SK-N-SH (cell line): ENCODE measurements around the gene TRIM15.

ENCODE experiments used
- CTCF ChIP-seq: fragments of 200-600 bp; sonication (generic); IDR thresholded peaks from 2 replicates; pipeline ENCODE4 v1.6.1; 2017; ENCODE audit warnings: antibody characterized with exemption, mild to moderate bottlenecking, moderate library complexity
- EP300 ChIP-seq, 2 experiments: IDR thresholded peaks; 2 replicates each; pipeline versions ENCODE4 v1.4.0 to v1.6.1; 2012; ENCODE audit warnings: borderline replicate concordance in 1 of 2, low read depth in 1 of 2, low read length in 1 of 2
- EZH2phosphoT487 ChIP-seq: fragments of 200-600 bp; sonication (generic); IDR thresholded peaks from 2 replicates; pipeline ENCODE4 v1.6.1; 2017; ENCODE audit warnings: low read depth, mixed run types, mild to moderate bottlenecking, antibody characterized with exemption, moderate library complexity, borderline replicate concordance
- FOSL2 ChIP-seq: IDR thresholded peaks from 2 replicates; pipeline ENCODE4 v1.4.0; 2012; ENCODE audit warnings: low read depth, mild to moderate bottlenecking, moderate library complexity, borderline replicate concordance
- FOXJ3 ChIP-seq: sonication (generic); formaldehyde crosslinking; IDR thresholded peaks from 2 replicates; pipeline ENCODE4 v1.5.1; 2020; ENCODE audit warnings: mild to moderate bottlenecking, missing genetic modification reagents
- GABPA ChIP-seq: IDR thresholded peaks from 2 replicates; pipeline ENCODE4 v1.4.0; 2012; ENCODE audit warnings: low read depth, mild to moderate bottlenecking
- JUND ChIP-seq: IDR thresholded peaks from 2 replicates; pipeline ENCODE4 v1.4.0; 2012
- POLR2AphosphoS5 ChIP-seq: IDR thresholded peaks from 2 replicates; pipeline ENCODE4 v1.6.1; 2012; ENCODE audit warnings: low read depth, low read length
- RFX5 ChIP-seq: IDR thresholded peaks from 2 replicates; pipeline ENCODE4 v1.6.1; 2012; ENCODE audit warnings: mild to moderate bottlenecking, improper control_type of control experiment, low read length
- SIN3A ChIP-seq: IDR thresholded peaks from 2 replicates; pipeline ENCODE4 v1.6.1; 2012; ENCODE audit warnings: low read depth, mild to moderate bottlenecking, low read length, moderate library complexity, borderline replicate concordance
- SMC3 ChIP-seq: IDR thresholded peaks from 2 replicates; pipeline ENCODE4 v1.6.1; 2012; ENCODE audit warnings: low read depth, low read length, improper control_type of control experiment
- TEAD4 ChIP-seq: IDR thresholded peaks from 2 replicates; pipeline ENCODE4 v1.4.0; 2012; ENCODE audit warnings: mild to moderate bottlenecking, borderline replicate concordance; ENCODE audit not compliant: insufficient read depth
- TF ChIP-seq, protein P1 (sequence below): fragments of 150-350 bp; IDR thresholded peaks from 2 replicates; pipeline ENCODE4 v1.6.1; 2017; ENCODE audit warnings: antibody characterized with exemption, low read length, low read depth, borderline replicate concordance

DNA sequence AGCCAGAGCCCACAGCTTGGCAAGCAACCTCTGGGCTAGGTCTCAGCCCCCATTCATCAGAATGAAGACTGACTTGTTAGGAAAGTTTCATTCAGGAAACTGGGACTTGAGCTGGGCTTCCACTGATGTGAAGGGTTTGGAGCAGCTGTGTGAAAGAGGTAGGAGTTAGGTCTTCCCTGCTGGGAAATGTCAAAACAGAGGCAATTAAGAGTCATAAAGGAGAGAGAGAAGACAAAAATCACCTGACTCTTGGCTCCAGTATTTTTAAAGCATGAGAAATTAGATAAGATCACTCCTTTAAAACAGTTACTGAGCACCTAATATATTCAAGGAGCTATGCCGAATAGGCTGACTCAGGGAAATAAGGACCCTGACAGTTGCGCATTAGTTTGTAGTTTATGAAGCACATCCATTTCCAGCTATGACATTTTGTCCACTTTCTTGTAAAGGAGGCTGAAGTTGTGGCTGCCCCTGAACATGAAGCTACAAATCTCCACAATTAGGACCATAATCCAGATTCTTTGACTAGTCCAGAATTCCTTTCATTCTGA is 31.3 kb upstream of the TRIM15 start:
- TF ChIP-seq SIN3A (no peak), TEAD4 (no peak), FOXJ3 (CRISPR knock-in tag) (no peak), EP300 (IDR thresholded peaks at IDR 0.05; ENCODE audit: borderline replicate concordance in 1 of 2, low read depth in 1 of 2, low read length in 1 of 2) (no peak), EZH2phosphoT487 (no peak), FOSL2 (no peak), CTCF (no peak), RFX5 (no peak), JUND (no peak), POLR2AphosphoS5 (no peak), SMC3 (no peak), GABPA (no peak)
- TF ChIP-seq, protein P1, sequence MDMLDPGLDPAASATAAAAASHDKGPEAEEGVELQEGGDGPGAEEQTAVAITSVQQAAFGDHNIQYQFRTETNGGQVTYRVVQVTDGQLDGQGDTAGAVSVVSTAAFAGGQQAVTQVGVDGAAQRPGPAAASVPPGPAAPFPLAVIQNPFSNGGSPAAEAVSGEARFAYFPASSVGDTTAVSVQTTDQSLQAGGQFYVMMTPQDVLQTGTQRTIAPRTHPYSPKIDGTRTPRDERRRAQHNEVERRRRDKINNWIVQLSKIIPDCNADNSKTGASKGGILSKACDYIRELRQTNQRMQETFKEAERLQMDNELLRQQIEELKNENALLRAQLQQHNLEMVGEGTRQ: no peak
